Hepatocyte (in vitro differentiated cells): ENCODE results near the gene PAX6.

Experiments
- EZH2 ChIP-seq: fragments of 200-600 bp; sonication (generic); IDR thresholded peaks from 2 replicates; pipeline ENCODE4 v1.6.1; 2016; ENCODE audit warnings: antibody characterized with exemption, mild to moderate bottlenecking, borderline replicate concordance
- EZH2phosphoT487 ChIP-seq: fragments of 200-600 bp; sonication (generic); IDR thresholded peaks from one replicate; pipeline ENCODE4 v1.6.1; 2018; ENCODE audit warnings: antibody characterized with exemption, mild to moderate bottlenecking, low read depth, moderate library complexity; ENCODE audit not compliant: unreplicated experiment, severe bottlenecking
- TF ChIP-seq, protein P1 (sequence below): fragments of 200-600 bp; sonication (generic); IDR thresholded peaks from 2 replicates; pipeline ENCODE4 v1.5.1; 2016; ENCODE audit warnings: antibody characterized with exemption, mild to moderate bottlenecking; ENCODE audit not compliant: poor library complexity

DNA sequence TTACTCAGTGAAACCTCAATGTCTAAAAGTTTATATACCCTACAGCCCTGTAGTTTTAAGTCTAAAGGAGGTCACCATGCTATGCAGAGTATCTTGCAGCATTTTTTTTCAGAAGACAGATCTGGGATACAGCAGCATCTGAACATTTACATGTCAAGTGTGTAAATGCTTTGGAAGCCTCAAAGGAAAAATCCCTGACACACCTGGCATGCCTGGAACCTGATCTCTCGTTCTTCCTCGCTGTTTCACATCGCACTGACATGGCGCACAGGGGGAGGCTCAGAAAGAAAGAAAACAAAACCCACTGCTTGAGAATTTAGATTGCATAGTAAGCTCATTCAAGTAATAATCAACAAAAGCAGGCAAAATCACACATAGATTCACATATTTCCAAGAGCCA lies 31.0 kb downstream of the PAX6 start:
- TF ChIP-seq, protein P1, sequence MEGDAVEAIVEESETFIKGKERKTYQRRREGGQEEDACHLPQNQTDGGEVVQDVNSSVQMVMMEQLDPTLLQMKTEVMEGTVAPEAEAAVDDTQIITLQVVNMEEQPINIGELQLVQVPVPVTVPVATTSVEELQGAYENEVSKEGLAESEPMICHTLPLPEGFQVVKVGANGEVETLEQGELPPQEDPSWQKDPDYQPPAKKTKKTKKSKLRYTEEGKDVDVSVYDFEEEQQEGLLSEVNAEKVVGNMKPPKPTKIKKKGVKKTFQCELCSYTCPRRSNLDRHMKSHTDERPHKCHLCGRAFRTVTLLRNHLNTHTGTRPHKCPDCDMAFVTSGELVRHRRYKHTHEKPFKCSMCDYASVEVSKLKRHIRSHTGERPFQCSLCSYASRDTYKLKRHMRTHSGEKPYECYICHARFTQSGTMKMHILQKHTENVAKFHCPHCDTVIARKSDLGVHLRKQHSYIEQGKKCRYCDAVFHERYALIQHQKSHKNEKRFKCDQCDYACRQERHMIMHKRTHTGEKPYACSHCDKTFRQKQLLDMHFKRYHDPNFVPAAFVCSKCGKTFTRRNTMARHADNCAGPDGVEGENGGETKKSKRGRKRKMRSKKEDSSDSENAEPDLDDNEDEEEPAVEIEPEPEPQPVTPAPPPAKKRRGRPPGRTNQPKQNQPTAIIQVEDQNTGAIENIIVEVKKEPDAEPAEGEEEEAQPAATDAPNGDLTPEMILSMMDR: no peak
- TF ChIP-seq EZH2 (no peak), EZH2phosphoT487 (no peak)
